H9 (cell line): ENCODE measurements around the gene IRAG1. TPM values are rescaled to one million over a fixed set of nuclear protein-coding genes. Genes with fewer than 3 reads are reported as not detected.

Source experiments
- DNase-seq: peaks from one replicate; pipeline ENCODE4 v3.0.0-alpha.2; 2017
- H2AFZ ChIP-seq: one replicate; pipeline ENCODE4 v1.6.1; 2013; ENCODE audit warnings: mild to moderate bottlenecking, low read length, control low read depth, moderate library complexity
- H2AK5ac ChIP-seq: 2 replicates; pipeline ENCODE4 v1.6.1; 2013; ENCODE audit warnings: low read length, control low read depth, mixed read lengths; ENCODE audit not compliant: insufficient read length
- H2BK120ac ChIP-seq: one replicate; pipeline ENCODE4 v1.6.1; 2013; ENCODE audit warnings: low read depth, mild to moderate bottlenecking, low read length, control low read depth, inconsistent platforms; ENCODE audit not compliant: poor library complexity, severe bottlenecking
- H2BK12ac ChIP-seq: 2 replicates; pipeline ENCODE4 v1.6.1; 2013; ENCODE audit warnings: low read length, control low read depth, mixed read lengths, low read depth; ENCODE audit not compliant: insufficient read length
- H2BK15ac ChIP-seq: 2 replicates; pipeline ENCODE4 v1.6.1; 2013; ENCODE audit warnings: low read depth, low read length, control low read depth
- H2BK20ac ChIP-seq: one replicate; pipeline ENCODE4 v1.6.1; 2013; ENCODE audit warnings: low read depth, mild to moderate bottlenecking, low read length, control low read depth, inconsistent platforms; ENCODE audit not compliant: poor library complexity, severe bottlenecking
- H2BK5ac ChIP-seq: 2 replicates; pipeline ENCODE4 v1.6.1; 2013; ENCODE audit warnings: low read length, control low read depth, mixed read lengths; ENCODE audit not compliant: insufficient read length
- H3K14ac ChIP-seq: 2 replicates; pipeline ENCODE4 v1.6.1; 2013; ENCODE audit warnings: low read length, control low read depth; ENCODE audit not compliant: insufficient read depth
- H3K18ac ChIP-seq: 2 replicates; pipeline ENCODE4 v1.6.1; 2013; ENCODE audit warnings: low read depth, mild to moderate bottlenecking, mixed read lengths, low read length, control low read depth; ENCODE audit not compliant: insufficient read length
- H3K23ac ChIP-seq: 2 replicates; pipeline ENCODE4 v1.6.1; 2013; ENCODE audit warnings: low read length, control low read depth, mixed read lengths, low read depth; ENCODE audit not compliant: insufficient read length
- H3K23me2 ChIP-seq: 2 replicates; pipeline ENCODE4 v1.6.1; 2013; ENCODE audit warnings: low read depth, mild to moderate bottlenecking, mixed read lengths, low read length, control low read depth; ENCODE audit not compliant: insufficient read length, poor library complexity, severe bottlenecking
- H3K27ac ChIP-seq: 2 replicates; pipeline ENCODE4 v1.5.1; 2013; ENCODE audit warnings: low read length, control low read depth, mixed read lengths, low read depth; ENCODE audit not compliant: insufficient read length
- H3K27me3 ChIP-seq: 2 replicates; pipeline ENCODE4 v1.6.1; 2013; ENCODE audit warnings: low read length, control low read depth, inconsistent platforms; ENCODE audit not compliant: insufficient read depth
- H3K4ac ChIP-seq: 2 replicates; pipeline ENCODE4 v1.6.1; 2013; ENCODE audit warnings: low read depth, mild to moderate bottlenecking, control low read depth, inconsistent platforms, low read length, moderate library complexity
- H3K4me1 ChIP-seq: 2 replicates; pipeline ENCODE4 v1.6.1; 2013; ENCODE audit warnings: low read length, control low read depth, inconsistent platforms; ENCODE audit not compliant: insufficient read depth
- H3K4me2 ChIP-seq: 2 replicates; pipeline ENCODE4 v1.6.1; 2013; ENCODE audit warnings: low read length, control low read depth, mixed read lengths; ENCODE audit not compliant: insufficient read length, insufficient read depth
- H3K56ac ChIP-seq: 2 replicates; pipeline ENCODE4 v1.6.1; 2013; ENCODE audit warnings: low read depth, mild to moderate bottlenecking, mixed read lengths, low read length, control low read depth; ENCODE audit not compliant: insufficient read length
- H3K79me1 ChIP-seq: 2 replicates; pipeline ENCODE4 v1.6.1; 2013; ENCODE audit warnings: low read depth, mild to moderate bottlenecking, moderate library complexity, low read length, control low read depth, inconsistent platforms; ENCODE audit not compliant: insufficient read depth, poor library complexity, severe bottlenecking
- H3K79me2 ChIP-seq: 2 replicates; pipeline ENCODE4 v1.6.1; 2013; ENCODE audit warnings: low read length, control low read depth, inconsistent platforms; ENCODE audit not compliant: insufficient read depth
- H3K9ac ChIP-seq: 2 replicates; pipeline ENCODE4 v1.6.1; 2013; ENCODE audit warnings: low read length, control low read depth, mixed read lengths; ENCODE audit not compliant: insufficient read length; ENCODE audit errors: extremely low read depth
- H3K9me3 ChIP-seq: one replicate; pipeline ENCODE4 v1.6.1; 2013; ENCODE audit warnings: low read depth, low read length, inconsistent platforms; ENCODE audit not compliant: control insufficient read depth
- H3T11ph ChIP-seq: one replicate; pipeline ENCODE4 v1.6.1; 2013; ENCODE audit warnings: mild to moderate bottlenecking, low read length, control low read depth, inconsistent platforms
- H4K20me1 ChIP-seq: one replicate; pipeline ENCODE4 v1.6.1; 2013; ENCODE audit not compliant: control insufficient read depth, insufficient read length, insufficient read depth
- H4K5ac ChIP-seq: 2 replicates; pipeline ENCODE4 v1.6.1; 2013; ENCODE audit warnings: low read depth, mild to moderate bottlenecking, mixed read lengths, low read length, control low read depth; ENCODE audit not compliant: insufficient read length
- H4K8ac ChIP-seq: replicated peaks from 2 replicates; pipeline ENCODE4 v1.6.1; 2013; ENCODE audit warnings: low read length, control low read depth, mixed read lengths, low read depth; ENCODE audit not compliant: insufficient read length
- H4K91ac ChIP-seq: 2 replicates; pipeline ENCODE4 v1.6.1; 2013; ENCODE audit warnings: low read depth, mild to moderate bottlenecking, moderate library complexity, mixed read lengths, low read length, control low read depth; ENCODE audit not compliant: insufficient read length
- H3K27ac Mint-ChIP-seq, 3 experiments: 2 replicates in 2 of 3; 3 replicates in 1 of 3; pipeline ENCODE4 v1.8.0; 2020 to 2021; ENCODE audit warnings: mixed read lengths in 3 of 3, mild to moderate bottlenecking in 1 of 3, moderate library complexity in 1 of 3
- H3K27me3 Mint-ChIP-seq: 2 replicates; pipeline ENCODE4 v1.8.0; 2021; ENCODE audit warnings: low read depth, mild to moderate bottlenecking, moderate library complexity, mixed read lengths
- H3K36me3 Mint-ChIP-seq, 3 experiments: 2 replicates in 2 of 3; 3 replicates in 1 of 3; pipeline ENCODE4 v1.8.0; 2020 to 2021; ENCODE audit warnings: low read depth in 3 of 3, mixed read lengths in 3 of 3; ENCODE audit not compliant: insufficient read depth in 1 of 3
- H3K4me1 Mint-ChIP-seq, 2 experiments: 2 replicates each; pipeline ENCODE4 v1.8.0; 2020; ENCODE audit warnings: mixed read lengths in 2 of 2
- H3K4me3 Mint-ChIP-seq, 2 experiments: 2 replicates in 1 of 2; 3 replicates in 1 of 2; pipeline ENCODE4 v1.8.0; 2020 to 2021; ENCODE audit warnings: mild to moderate bottlenecking in 2 of 2, mixed read lengths in 2 of 2, moderate library complexity in 1 of 2
- H3K9me3 Mint-ChIP-seq, 2 experiments: 2 replicates in 1 of 2; 3 replicates in 1 of 2; pipeline ENCODE4 v1.8.0; 2020; ENCODE audit warnings: mild to moderate bottlenecking in 2 of 2, mixed read lengths in 2 of 2, moderate library complexity in 1 of 2
- CTCF ChIP-seq: fragments of 200-600 bp; sonication (generic); conservative IDR thresholded peaks from 3 replicates; pipeline ENCODE4 v1.8.0; 2021; ENCODE audit warnings: antibody characterized with exemption, mild to moderate bottlenecking
- WGBS: extraction: QIAGEN DNeasy Blood & Tissue Kit; methylation state at CpG from one replicate; pipeline ENCODE4 v1.1.7; 2013; ENCODE audit warnings: missing lambda C conversion rate, low lambda C conversion rate, mixed read lengths; ENCODE audit not compliant: insufficient read length; ENCODE audit errors: extremely low coverage; 5-methylcytosine and 5-hydroxymethylcytosine counted together
- total RNA-seq: library from RNA; stranded (reverse); gene quantifications from 2 replicates; pipeline ENCODE4 v1.2.1, GENCODE V29; 2021

IRAG1 gene
- total RNA-seq, 1 experiment from 2014 or later, result 2.4 TPM

DNA sequence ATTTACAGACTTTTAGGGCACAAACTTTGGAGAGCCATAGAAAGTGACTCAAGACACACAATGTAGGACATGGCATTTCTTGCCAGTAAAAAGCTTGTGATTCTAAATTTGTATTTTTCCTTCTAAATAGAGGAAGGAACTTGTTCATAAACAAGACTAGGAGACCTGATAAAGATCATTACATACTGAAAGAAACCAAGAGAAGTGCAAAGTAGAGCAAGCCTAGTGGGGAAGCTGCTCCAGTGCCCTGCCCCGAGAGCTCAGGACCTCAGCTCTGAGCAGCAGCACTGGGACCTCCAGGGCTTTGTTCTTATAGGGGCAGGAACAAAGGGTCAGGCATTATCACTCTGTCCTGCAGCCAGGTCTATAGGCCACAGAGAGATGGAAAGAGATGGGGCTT, 7.2 kb downstream of the IRAG1 start:
- Mint-ChIP-seq H3K27me3 (no peaks in the 10 kb centered on the region), H3K27ac (no peak overlapping the region), H3K36me3 (no peaks in the 10 kb centered on the region), H3K4me1 (no peaks in the 10 kb centered on the region), H3K9me3 (no peaks in the 10 kb centered on the region), H3K4me3 (no peak overlapping the region)
- no peak overlapping the region for H4K8ac ChIP-seq
- no peak overlapping the region for H2BK12ac ChIP-seq
- no peak overlapping the region for H3K4ac ChIP-seq
- no peak overlapping the region for H2AFZ ChIP-seq
- no peak overlapping the region for H3K27ac ChIP-seq
- H2BK20ac ChIP-seq, result no peak overlapping the region
- H3K23me2 ChIP-seq, result no peaks in the 10 kb centered on the region
- H2BK15ac ChIP-seq, result no peak overlapping the region
- H3T11ph ChIP-seq, result no peak overlapping the region
- no peak overlapping the region for H4K91ac ChIP-seq
- no peaks in the 10 kb centered on the region for H3K4me1 ChIP-seq
- no peak overlapping the region for H2BK5ac ChIP-seq
- no peak overlapping the region for H2AK5ac ChIP-seq
- H4K5ac ChIP-seq, result no peak overlapping the region
- H3K27me3 ChIP-seq, result no peaks in the 10 kb centered on the region
- H3K9me3 ChIP-seq, result no peaks in the 10 kb centered on the region
- WGBS, result no CpG with 5 or more reads among the region's 1 CpG
- no peaks in the 10 kb centered on the region for H3K79me1 ChIP-seq
- H3K18ac ChIP-seq, result no peak overlapping the region
- H3K14ac ChIP-seq, result no peak overlapping the region
- DNase-seq, result no peak
- TF ChIP-seq CTCF, result no peak
- H2BK120ac ChIP-seq, result no peak overlapping the region
- no peak overlapping the region for H3K23ac ChIP-seq
- no peak overlapping the region for H3K56ac ChIP-seq
- no peaks in the 10 kb centered on the region for H3K79me2 ChIP-seq
- no peak overlapping the region for H3K4me2 ChIP-seq
- H4K20me1 ChIP-seq, result no peaks in the 10 kb centered on the region
- no peak overlapping the region for H3K9ac ChIP-seq
